Activated CD8-positive, alpha-beta memory T cell treated with anti-CD3 and anti-CD28 coated beads, Interleukin-2, amount 50 U/mL, for 4 hours (primary cell): ENCODE data around the gene HOXC10.

Experiments used
- DNase-seq: peaks from one replicate; pipeline ENCODE4 v3.0.0-alpha.2; 2020

Gene HOXC10

GRCh38 chr12:53965281-53966084, 19.5 kb upstream of the HOXC10 start:
- no peak for DNase-seq

- no peak for DNase-seq
Observed at GRCh38 chr12:53966085-53966384, 18.9 kb upstream of the HOXC10 start.

GRCh38 chr12:53966385-53967133, 18.4 kb upstream of the HOXC10 start:
- DNase-seq = no peak

GRCh38 chr12:53967421-53967925, 17.5 kb upstream of the HOXC10 start:
- DNase-seq = no peak

- DNase-seq = no peak
Observed at GRCh38 chr12:53968214-53969127, 16.5 kb upstream of the HOXC10 start.

- no peak for DNase-seq
Observed at GRCh38 chr12:53969588-53970259, 15.2 kb upstream of the HOXC10 start.

GRCh38 chr12:53970451-53970850, 14.5 kb upstream of the HOXC10 start:
- DNase-seq = no peak

- no peak for DNase-seq
Observed at GRCh38 chr12:53971129-53971528, 13.8 kb upstream of the HOXC10 start.

- no peak for DNase-seq
Observed at GRCh38 chr12:53971686-53972085, 13.3 kb upstream of the HOXC10 start.

- DNase-seq = no peak
Observed at GRCh38 chr12:53972152-53972702, 12.7 kb upstream of the HOXC10 start.

- DNase-seq = no peak
Observed at GRCh38 chr12:53972722-53973235, 12.2 kb upstream of the HOXC10 start, which contains the start of gene HOXC11. Gene HOXC11, plus strand, starts transcription at chr12:53973126. Its CDS starts 116 bp downstream, at chr12:53973242.

- DNase-seq = no peak
Observed at GRCh38 chr12:53973236-53974042, 11.5 kb upstream of the HOXC10 start.

GRCh38 chr12:53974084-53975063, 10.6 kb upstream of the HOXC10 start, which contains the start of gene HOTAIR:
Gene HOTAIR, minus strand, starts transcription at chr12:53974954.
- DNase-seq = no peak

GRCh38 chr12:53975064-53975471, 9.9 kb upstream of the HOXC10 start:
- DNase-seq = no peak

GRCh38 chr12:53975479-53976152, 9.3 kb upstream of the HOXC10 start:
- DNase-seq = no peak

GRCh38 chr12:53976172-53976822, 8.6 kb upstream of the HOXC10 start:
- no peak for DNase-seq

- no peak for DNase-seq
Observed at GRCh38 chr12:53976823-53977595, 7.9 kb upstream of the HOXC10 start.
